OCI-LY7 (cell line): ENCODE results near the gene PC. TPM values are rescaled to one million over a fixed set of nuclear protein-coding genes. Genes with fewer than 3 reads are reported as not detected.
A peak's percentile ranks its signal among the peaks of the same experiment; 100 is the strongest.

Experiments used
- BruUV-seq: library from RNA; stranded (reverse); fragments of 400-500 nt; replicated peaks from 2 replicates; lab custom pipeline; 2021; lab: Mats Ljungman, UMichigan
- CTCF ChIA-PET: fragments of 300-600 bp; sonication (Branson Sonifier 250); formaldehyde crosslinking; loops from one replicate; lab custom pipeline; 2022; ENCODE audit warnings: antibody characterized with exemption; ENCODE audit not compliant: unreplicated experiment; lab: Charles Lee
- POLR2A ChIA-PET: fragments of 300-600 bp; sonication (Branson Sonifier 250); formaldehyde crosslinking; loops from one replicate; lab custom pipeline; 2022; ENCODE audit warnings: antibody characterized with exemption; lab: Charles Lee
- DNase-seq: peaks from one replicate; pipeline ENCODE4 v3.0.0-alpha.2; 2015; ENCODE audit warnings: low spot score
- H2AFZ ChIP-seq: fragments of 200-600 bp; sonication (generic), shearing (Covaris generic); 2 replicates; pipeline ENCODE4 v1.6.1; 2014; ENCODE audit warnings: mild to moderate bottlenecking, antibody characterized with exemption, low read length, moderate library complexity
- H3K27ac ChIP-seq: fragments of 200-600 bp; sonication (generic); 2 replicates; pipeline ENCODE4 v1.5.1; 2014; ENCODE audit warnings: mixed run types, low read depth, mild to moderate bottlenecking, moderate library complexity, low read length, inconsistent platforms; ENCODE audit not compliant: poor library complexity, severe bottlenecking
- H3K36me3 ChIP-seq: fragments of 200-600 bp; sonication (generic); 2 replicates; pipeline ENCODE4 v1.6.1; 2014; ENCODE audit warnings: mild to moderate bottlenecking, antibody characterized with exemption, low read length, moderate library complexity, mixed read lengths; ENCODE audit not compliant: insufficient read depth
- H3K4me1 ChIP-seq: fragments of 200-600 bp; sonication (generic); 2 replicates; pipeline ENCODE4 v1.5.1; 2014; ENCODE audit warnings: mild to moderate bottlenecking, low read length; ENCODE audit not compliant: insufficient read depth, poor library complexity, severe bottlenecking
- H3K4me2 ChIP-seq: fragments of 200-600 bp; sonication (generic); 2 replicates; pipeline ENCODE4 v1.6.1; 2014; ENCODE audit warnings: mild to moderate bottlenecking, low read length
- H3K4me3 ChIP-seq: fragments of 200-600 bp; sonication (generic); 2 replicates; pipeline ENCODE4 v1.5.1; 2014; ENCODE audit warnings: mild to moderate bottlenecking, low read depth, low read length; ENCODE audit not compliant: poor library complexity, severe bottlenecking
- H3K79me2 ChIP-seq: fragments of 200-600 bp; sonication (generic); 2 replicates; pipeline ENCODE4 v1.6.1; 2016; ENCODE audit warnings: low read depth, mild to moderate bottlenecking, low read length, moderate library complexity, mixed read lengths; ENCODE audit not compliant: insufficient read depth
- H3K9me2 ChIP-seq: fragments of 200-600 bp; sonication (generic); 2 replicates; pipeline ENCODE4 v1.6.1; 2016; ENCODE audit warnings: mild to moderate bottlenecking, low read length, mixed read lengths; ENCODE audit not compliant: insufficient read depth
- H3K9me3 ChIP-seq: fragments of 200-600 bp; sonication (generic); 2 replicates; pipeline ENCODE4 v1.6.1; 2014; ENCODE audit warnings: mild to moderate bottlenecking, mixed run types, low read length, mixed read lengths
- H4K20me1 ChIP-seq: fragments of 200-600 bp; sonication (generic); 2 replicates; pipeline ENCODE4 v1.6.1; 2014; ENCODE audit warnings: mild to moderate bottlenecking, antibody characterized with exemption, low read length, moderate library complexity, mixed read lengths; ENCODE audit not compliant: insufficient read depth
- CTCF ChIP-seq: fragments of 200-600 bp; sonication (generic); conservative IDR thresholded peaks from 2 replicates; pipeline ENCODE4 v1.5.1; 2014; ENCODE audit warnings: mild to moderate bottlenecking, antibody characterized with exemption, low read length, moderate library complexity, mixed read lengths
- EZH2phosphoT487 ChIP-seq: fragments of 200-600 bp; sonication (generic); IDR thresholded peaks from 2 replicates; pipeline ENCODE4 v1.6.1; 2018; ENCODE audit warnings: low read depth, borderline replicate concordance, mild to moderate bottlenecking, mixed run types, antibody characterized with exemption, low read length, moderate library complexity, mixed read lengths
- intact Hi-C: fragments of 100-400 bp; cut with micrococcal nuclease; formaldehyde crosslinking; loops from one replicate; pipeline ENCODE4 v1.10.0; 2022; ENCODE audit not compliant: unreplicated experiment
- total RNA-seq, 2 experiments: library from RNA; depleted of rRNA in 1 of 2; stranded (reverse); fragments of >200 nt in 1 of 2; shearing (Covaris generic) in 1 of 2; gene quantifications; 2 replicates each; pipeline ENCODE4 v1.2.3, GENCODE V29; 2014 to 2022

The PC gene
- total RNA-seq, 2 experiments from 2014 or later = 10.4 to 12.7 TPM

DNA sequence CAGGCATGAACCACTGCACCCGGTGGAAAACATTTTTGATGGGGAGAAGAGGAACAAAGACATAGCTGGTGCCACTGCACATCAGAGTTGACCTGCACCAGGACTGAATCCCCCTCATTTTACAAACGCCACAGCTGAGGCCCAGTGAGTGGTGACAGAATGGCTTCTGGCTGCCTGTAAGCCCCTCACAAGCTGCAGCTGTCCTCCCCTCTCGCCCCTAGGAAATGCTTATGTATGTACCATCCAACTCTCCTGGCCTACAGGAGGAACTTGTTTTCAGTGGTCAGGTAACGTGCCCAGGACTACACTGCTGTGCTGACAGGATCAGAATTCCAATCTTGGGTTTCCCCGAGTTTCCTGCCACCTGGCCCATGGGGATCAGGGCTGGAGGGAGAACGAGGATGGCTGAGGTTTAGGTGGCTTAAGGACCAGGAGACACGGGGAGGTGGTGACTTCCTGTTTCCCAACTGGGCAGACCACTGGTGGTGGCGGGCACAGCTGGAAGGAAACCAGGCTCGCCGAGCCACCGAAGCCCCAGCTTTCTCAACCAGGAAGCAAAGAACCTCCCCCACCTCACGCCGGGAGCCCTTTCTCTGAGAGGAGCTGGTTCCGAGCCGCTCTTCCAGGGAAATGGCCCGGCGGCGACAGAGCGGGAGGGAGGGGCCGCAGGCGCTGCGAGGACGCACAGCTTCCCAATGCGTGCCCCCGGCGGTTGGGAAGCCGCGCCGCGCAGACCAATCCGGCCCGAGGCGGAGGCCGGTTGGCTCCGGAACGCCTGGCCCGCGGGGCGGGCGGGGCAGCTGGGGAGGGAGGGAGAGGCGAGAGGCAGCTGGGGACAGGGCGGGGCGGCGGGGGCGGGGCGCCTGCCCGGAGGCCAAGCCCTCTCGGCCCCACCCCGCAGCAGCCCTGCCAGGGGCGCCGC, 102.3 kb downstream of the PC start:
- TSS peak; percentile 71 for BruUV-seq
- Histone ChIP-seq H3K4me3 (peak overlapping the region; percentile 89), H3K9me3 (no peaks in the 10 kb centered on the region), H3K4me2 (peak overlapping the region; percentile 71), H3K79me2 (peaks cover 7% of the 10 kb centered on the region; the same call in 1 of the 2 replicates), H3K36me3 (peaks cover 6% of the 10 kb centered on the region; the same call in 1 of the 2 replicates), H3K27ac (peak overlapping the region; percentile 72), H3K4me1 (peaks cover 50% of the 10 kb centered on the region), H3K9me2 (no peaks in the 10 kb centered on the region), H2AFZ (peak overlapping the region; percentile 39), H4K20me1 (no peaks in the 10 kb centered on the region)
- intact Hi-C loops = loop anchor here (1.0 to 2.0 kb wide), 2 partner anchors 13 to 27 kb away; partner anchors contain the start of gene RCE1
- TF ChIP-seq CTCF (no peak), EZH2phosphoT487 (no peak)
- ChIA-PET POLR2A (interaction anchor here (0.5 to 1.3 kb wide), 5 partner anchors 12 to 382 kb away, joined by 3 to 6 read pairs (median 3); partner anchors contain the start of gene RCE1), CTCF (interaction anchor here (0.5 to 0.8 kb wide), 2 partner anchors 9 to 13 kb away, joined by 3 read pairs; no protein-coding TSS in a partner anchor)
- DNase-seq = peak; percentile 90

GRCh38 chr11:66854729-66855211, 103.4 kb downstream of the PC start:
- intact Hi-C loops = no loop called here
- Histone ChIP-seq H3K4me3 (no peak overlapping the region), H3K36me3 (peaks cover 6% of the 10 kb centered on the region; the same call in 1 of the 2 replicates), H3K9me3 (no peaks in the 10 kb centered on the region), H3K27ac (peak overlapping the region; percentile 72), H3K4me1 (peaks cover 50% of the 10 kb centered on the region), H2AFZ (no peak overlapping the region), H3K9me2 (no peaks in the 10 kb centered on the region), H4K20me1 (no peaks in the 10 kb centered on the region), H3K79me2 (peaks cover 7% of the 10 kb centered on the region; the same call in 1 of the 2 replicates), H3K4me2 (no peak overlapping the region)
- no peak for DNase-seq
- TF ChIP-seq EZH2phosphoT487 (no peak), CTCF (no peak)
- POLR2A ChIA-PET = interaction anchor here (0.7 kb wide), 1 partner anchor 12 kb away, joined by 3 read pairs; no protein-coding TSS in a partner anchor
- CTCF ChIA-PET = no interaction called here
- BruUV-seq = no TSS peak
